Neural crest cell (in vitro differentiated cells): ENCODE measurements around the gene GFRA1. TPM values are rescaled to one million over a fixed set of nuclear protein-coding genes. Genes with fewer than 3 reads are reported as not detected.

Experiments
- DNase-seq: peaks from one replicate; pipeline ENCODE4 v3.0.0; 2021; ENCODE audit warnings: low read depth, mixed read lengths, low spot score
- H3K27ac Mint-ChIP-seq: one replicate; pipeline ENCODE4 v1.8.0; 2021; ENCODE audit warnings: mild to moderate bottlenecking, mixed read lengths; ENCODE audit not compliant: unreplicated experiment
- H3K27me3 Mint-ChIP-seq: 2 replicates; pipeline ENCODE4 v1.8.0; 2021; ENCODE audit warnings: low read depth, mild to moderate bottlenecking, mixed read lengths
- H3K36me3 Mint-ChIP-seq: 2 replicates; pipeline ENCODE4 v1.8.0; 2021; ENCODE audit warnings: low read depth, mild to moderate bottlenecking, mixed read lengths
- H3K4me1 Mint-ChIP-seq: 2 replicates; pipeline ENCODE4 v1.8.0; 2021; ENCODE audit warnings: mixed read lengths
- H3K4me3 Mint-ChIP-seq: one replicate; pipeline ENCODE4 v1.8.0; 2021; ENCODE audit warnings: mild to moderate bottlenecking, mixed read lengths
- H3K9me3 Mint-ChIP-seq: 2 replicates; pipeline ENCODE4 v1.8.0; 2021; ENCODE audit warnings: mixed read lengths
- CTCF ChIP-seq: fragments of 200-600 bp; sonication (generic); conservative IDR thresholded peaks from 2 replicates; pipeline ENCODE4 v1.5.0; 2021; ENCODE audit warnings: antibody characterized with exemption, mild to moderate bottlenecking
- total RNA-seq: library from RNA; stranded (reverse); gene quantifications from 2 replicates; pipeline ENCODE4 v1.2.1, GENCODE V29; 2021

The GFRA1 gene
- total RNA-seq, 1 donor from 2014 or later = 72.4 TPM

GRCh38 chr10:116151076-116151475 lies 121.9 kb downstream of the GFRA1 start:
- peaks cover 17% of the 10 kb centered on the region for H3K4me1 Mint-ChIP-seq
- H3K9me3 Mint-ChIP-seq = peaks cover 8% of the 10 kb centered on the region
- no peak for TF ChIP-seq CTCF
- no peak overlapping the region for H3K4me3 Mint-ChIP-seq
- DNase-seq = no peak
- no peaks in the 10 kb centered on the region for H3K27me3 Mint-ChIP-seq
- peaks cover 6% of the 10 kb centered on the region for H3K36me3 Mint-ChIP-seq
- H3K27ac Mint-ChIP-seq = no peak overlapping the region

GRCh38 chr10:116150606-116151005 lies 122.4 kb downstream of the GFRA1 start:
- H3K4me1 Mint-ChIP-seq = peaks cover 17% of the 10 kb centered on the region
- peaks cover 8% of the 10 kb centered on the region for H3K9me3 Mint-ChIP-seq
- TF ChIP-seq CTCF = no peak
- H3K4me3 Mint-ChIP-seq = no peak overlapping the region
- H3K27ac Mint-ChIP-seq = no peak overlapping the region
- peaks cover 6% of the 10 kb centered on the region for H3K36me3 Mint-ChIP-seq
- no peaks in the 10 kb centered on the region for H3K27me3 Mint-ChIP-seq
- no peak for DNase-seq

- Mint-ChIP-seq H3K4me1 (peaks cover 21% of the 10 kb centered on the region), H3K27ac (no peak overlapping the region), H3K27me3 (no peaks in the 10 kb centered on the region), H3K9me3 (peaks cover 8% of the 10 kb centered on the region), H3K36me3 (peaks cover 6% of the 10 kb centered on the region), H3K4me3 (no peak overlapping the region)
- DNase-seq = no peak
- TF ChIP-seq CTCF = no peak
These were observed 125.7 kb downstream of the GFRA1 start for GRCh38 chr10:116147147-116147905.

- no peaks in the 10 kb centered on the region for H3K27me3 Mint-ChIP-seq
- peaks cover 21% of the 10 kb centered on the region for H3K4me1 Mint-ChIP-seq
- H3K9me3 Mint-ChIP-seq = peaks cover 2% of the 10 kb centered on the region
- TF ChIP-seq CTCF = no peak
- no peak for DNase-seq
- H3K4me3 Mint-ChIP-seq = no peak overlapping the region
- peak overlapping the region; percentile 16 for H3K27ac Mint-ChIP-seq
- H3K36me3 Mint-ChIP-seq = peaks cover 2% of the 10 kb centered on the region
These were observed 126.5 kb downstream of the GFRA1 start for GRCh38 chr10:116146372-116147140.

- Mint-ChIP-seq H3K27ac (peak overlapping the region; percentile 83), H3K4me3 (no peak overlapping the region), H3K4me1 (peaks cover 21% of the 10 kb centered on the region), H3K27me3 (no peaks in the 10 kb centered on the region), H3K36me3 (peaks cover 2% of the 10 kb centered on the region), H3K9me3 (no peaks in the 10 kb centered on the region)
- no peak for TF ChIP-seq CTCF
- no peak for DNase-seq
These were observed 129.3 kb downstream of the GFRA1 start for GRCh38 chr10:116143673-116144222.
